B cell (primary cell): ENCODE data around the gene KCNJ6. TPM values are rescaled to one million over a fixed set of nuclear protein-coding genes. Genes with fewer than 3 reads are reported as not detected.

Experiments used
- ATAC-seq: fragments of 200-7000 bp; cut with Tn5 transposase; one replicate; pipeline ENCODE4 v1.10.0; 2021; ENCODE audit warnings: low read depth, mild to moderate bottlenecking, moderate number of reproducible peaks, moderate library complexity
- CTCF ChIA-PET: fragments of 350-600 bp; sonication (Branson Sonifier 250); formaldehyde crosslinking; loops from one replicate; lab custom pipeline; 2021; ENCODE audit warnings: antibody characterized with exemption, inconsistent platforms; lab: Charles Lee
- POLR2A ChIA-PET: fragments of 350-600 bp; sonication (Branson Sonifier 250); formaldehyde crosslinking; loops from one replicate; lab custom pipeline; 2021; ENCODE audit warnings: antibody characterized with exemption; lab: Charles Lee
- DNase-seq: peaks from one replicate; pipeline ENCODE4 v3.0.0; 2013
- H2AFZ ChIP-seq: 2 replicates; pipeline ENCODE4 v1.6.1; 2012; ENCODE audit warnings: mild to moderate bottlenecking, low read depth, low read length; ENCODE audit not compliant: insufficient read depth, poor library complexity, severe bottlenecking
- H3K27ac ChIP-seq, 2 donors: 1 replicate in 1 of 2; 2 replicates in 1 of 2; pipeline ENCODE4 v1.5.1; 2012 to 2013; ENCODE audit warnings: low read length in 2 of 2, mild to moderate bottlenecking in 2 of 2, moderate library complexity in 1 of 2
- H3K27me3 ChIP-seq, 4 experiments: fragments of 200-600 bp in 1 of 4; sonication (generic) in 1 of 4; replicated peaks in 1 of 4; 1 replicate in 2 of 4; 2 replicates in 2 of 4; pipeline versions ENCODE4 v1.6.1 to v1.7.0; 2013 to 2016; ENCODE audit warnings: low read length in 3 of 4, mild to moderate bottlenecking in 2 of 4, mixed read lengths in 1 of 4, moderate library complexity in 1 of 4; ENCODE audit not compliant: insufficient read depth in 4 of 4, control insufficient read depth in 3 of 4; ENCODE audit errors: control extremely low read depth in 1 of 4
- H3K36me3 ChIP-seq, 2 experiments: replicated peaks in 1 of 2; 1 replicate in 1 of 2; 2 replicates in 1 of 2; pipeline versions ENCODE4 v1.6.1 to v1.7.1; 2013; ENCODE audit warnings: low read length in 1 of 2; ENCODE audit not compliant: insufficient read depth in 2 of 2, control insufficient read depth in 1 of 2; ENCODE audit errors: control extremely low read depth in 1 of 2, extremely low read depth in 1 of 2
- H3K4me1 ChIP-seq, 2 donors: fragments of 200-600 bp in 1 of 2; sonication (generic) in 1 of 2; 1 replicate in 1 of 2; 2 replicates in 1 of 2; pipeline versions ENCODE4 v1.5.1 to v1.6.1; 2013 to 2017; ENCODE audit warnings: low read length in 2 of 2; ENCODE audit not compliant: control insufficient read depth in 2 of 2, insufficient read depth in 2 of 2
- H3K4me2 ChIP-seq: replicated peaks from 2 replicates; pipeline ENCODE3; 2012; ENCODE audit warnings: mild to moderate bottlenecking, low read depth, low read length; ENCODE audit not compliant: poor library complexity, severe bottlenecking
- H3K4me3 ChIP-seq, 5 experiments: fragments of 200-600 bp in 1 of 5; sonication (generic) in 1 of 5; 1 replicate in 3 of 5; 2 replicates in 2 of 5; pipeline versions ENCODE4 v1.5.1 to v1.7.0; 2011 to 2016; ENCODE audit warnings: low read length in 4 of 5, mild to moderate bottlenecking in 4 of 5, low read depth in 2 of 5, control low read depth in 1 of 5, moderate library complexity in 1 of 5; ENCODE audit not compliant: insufficient read depth in 1 of 5; ENCODE audit errors: control extremely low read depth in 1 of 5, extremely low read depth in 1 of 5
- H3K79me2 ChIP-seq: fragments of 200-600 bp; sonication (generic); one replicate; pipeline ENCODE4 v1.6.0; 2016; ENCODE audit warnings: low read length; ENCODE audit not compliant: control insufficient read depth, insufficient read depth
- H3K9ac ChIP-seq: fragments of 200-600 bp; sonication (generic); 2 replicates; pipeline ENCODE4 v1.6.1; 2017; ENCODE audit warnings: mild to moderate bottlenecking, low read length, moderate library complexity
- H3K9me3 ChIP-seq, 3 donors: one replicate each; pipeline versions ENCODE4 v1.6.1 to v1.7.1; 2013; ENCODE audit warnings: low read length in 2 of 3; ENCODE audit not compliant: control insufficient read depth in 2 of 3, insufficient read depth in 1 of 3; ENCODE audit errors: control extremely low read depth in 1 of 3
- H4K20me1 ChIP-seq: 2 replicates; pipeline ENCODE4 v1.6.0; 2012; ENCODE audit warnings: mild to moderate bottlenecking, low read length; ENCODE audit not compliant: insufficient read depth, control insufficient read depth, poor library complexity, severe bottlenecking
- H3K27ac Mint-ChIP-seq: one replicate; pipeline ENCODE4 v1.8.0; 2021; ENCODE audit warnings: mixed read lengths
- H3K27me3 Mint-ChIP-seq: one replicate; pipeline ENCODE4 v1.8.0; 2021; ENCODE audit warnings: mixed read lengths
- H3K4me1 Mint-ChIP-seq: one replicate; pipeline ENCODE4 v1.8.0; 2021; ENCODE audit warnings: mixed read lengths
- H3K4me3 Mint-ChIP-seq: one replicate; pipeline ENCODE4 v1.8.0; 2021; ENCODE audit warnings: mixed read lengths
- H3K9me3 Mint-ChIP-seq: one replicate; pipeline ENCODE4 v1.8.0; 2022; ENCODE audit warnings: mixed read lengths; ENCODE audit not compliant: insufficient read depth
- CTCF ChIP-seq: fragments of 200-600 bp; IDR thresholded peaks from one replicate; pipeline ENCODE4 v1.8.0; 2022; ENCODE audit warnings: antibody characterized with exemption, mild to moderate bottlenecking
- EZH2 ChIP-seq: IDR thresholded peaks from 2 replicates; pipeline ENCODE4 v1.6.1; 2012; ENCODE audit warnings: borderline replicate concordance, low read depth, mild to moderate bottlenecking, moderate library complexity, low read length; ENCODE audit not compliant: insufficient read depth, poor library complexity, severe bottlenecking
- WGBS: methylation state at CpG from one replicate; pipeline ENCODE4 v1.1.5; 2013; ENCODE audit warnings: missing lambda C conversion rate; ENCODE audit not compliant: insufficient coverage; 5-methylcytosine and 5-hydroxymethylcytosine counted together
- intact Hi-C: fragments of 100-400 bp; cut with micrococcal nuclease; formaldehyde crosslinking; loops from one replicate; pipeline ENCODE4 v1.10.0; 2022
- polyA plus RNA-seq: library from polyadenylated mRNA; depleted of rRNA; stranded (reverse); fragments of >200 nt; gene quantifications from 2 replicates; pipeline ENCODE4 v1.2.3, GENCODE V29; 2012
- total RNA-seq, 2 donors: library from RNA; stranded (reverse); fragments of 120-200 nt in 1 of 2; gene quantifications; 1 replicate in 1 of 2; 2 replicates in 1 of 2; pipeline versions ENCODE4 v1.2.3 to v1.2.4, GENCODE V29; 2013 to 2022

The KCNJ6 gene
- total and polyA plus RNA-seq, 2 donors (not counting 1 experiment from before 2014, with no cell fraction given): not detected

GRCh38 chr21:37686991-37687810, 229.1 kb downstream of the KCNJ6 start:
- Mint-ChIP-seq H3K9me3 (no peaks in the 10 kb centered on the region), H3K4me1 (peaks cover 4% of the 10 kb centered on the region), H3K4me3 (no peak overlapping the region), H3K27me3 (peaks cover 3% of the 10 kb centered on the region), H3K27ac (no peak overlapping the region)
- H3K4me3 ChIP-seq: no peak overlapping the region
- peak overlapping the region; percentile 42 for H2AFZ ChIP-seq
- no peaks in the 10 kb centered on the region for H3K79me2 ChIP-seq
- TF ChIP-seq CTCF (no peak), EZH2 (no peak)
- 57% methylated on average over 7 of the region's 12 CpGs for WGBS
- H3K27ac ChIP-seq: no peak overlapping the region
- no peaks in the 10 kb centered on the region for H3K9me3 ChIP-seq
- H3K27me3 ChIP-seq: no peaks in the 10 kb centered on the region
- ATAC-seq: no peak
- intact Hi-C loops: no loop called here
- peaks cover 3 to 4% of the 10 kb centered on the region in 2 donors for H3K4me1 ChIP-seq
- POLR2A ChIA-PET: no interaction called here
- DNase-seq: no peak
- H4K20me1 ChIP-seq: no peaks in the 10 kb centered on the region
- no peak overlapping the region for H3K9ac ChIP-seq
- no peaks in the 10 kb centered on the region for H3K36me3 ChIP-seq
- no peak overlapping the region for H3K4me2 ChIP-seq
- CTCF ChIA-PET: interaction anchor here (1.3 kb wide), 1 partner anchor 9 kb away, joined by 4 read pairs; no protein-coding TSS in a partner anchor

- ChIA-PET CTCF (no interaction called here), POLR2A (no interaction called here)
- H3K4me1 ChIP-seq: peaks cover 3 to 4% of the 10 kb centered on the region in 2 donors
- no peaks in the 10 kb centered on the region for H3K27me3 ChIP-seq
- H3K79me2 ChIP-seq: no peaks in the 10 kb centered on the region
- H3K4me2 ChIP-seq: no peak overlapping the region
- no peaks in the 10 kb centered on the region for H4K20me1 ChIP-seq
- H3K9me3 ChIP-seq: no peaks in the 10 kb centered on the region
- H3K27me3 Mint-ChIP-seq: peaks cover 17% of the 10 kb centered on the region
- no peak overlapping the region for H3K4me3 Mint-ChIP-seq
- H3K4me1 Mint-ChIP-seq: peaks cover 3% of the 10 kb centered on the region
- no peak overlapping the region for H3K4me3 ChIP-seq
- H3K36me3 ChIP-seq: no peaks in the 10 kb centered on the region
- no peak overlapping the region for H2AFZ ChIP-seq
- no peak overlapping the region for H3K27ac Mint-ChIP-seq
- H3K9ac ChIP-seq: no peak overlapping the region
- H3K27ac ChIP-seq: no peak overlapping the region
- DNase-seq (no peak), ATAC-seq (no peak)
- TF ChIP-seq EZH2 (no peak), CTCF (no peak)
- intact Hi-C loops: no loop called here
- no peaks in the 10 kb centered on the region for H3K9me3 Mint-ChIP-seq
- WGBS: 100% methylated on average over 4 of the region's 4 CpGs
Measured at GRCh38 chr21:37684547-37684946, 231.7 kb downstream of the KCNJ6 start.
